Type B pancreatic cell (in vitro differentiated cells): ENCODE data around the gene KTN1. TPM values are rescaled to one million over a fixed set of nuclear protein-coding genes. Genes with fewer than 3 reads are reported as not detected.

Experiments used
- DNase-seq: peaks from one replicate; pipeline ENCODE4 v3.0.0; 2021; ENCODE audit warnings: mixed read lengths; ENCODE audit not compliant: unreplicated experiment; ENCODE audit errors: extremely low spot score
- H3K27ac Mint-ChIP-seq: 2 replicates; pipeline ENCODE4 v1.8.0; 2021; ENCODE audit warnings: mild to moderate bottlenecking, mixed read lengths
- H3K27me3 Mint-ChIP-seq: 2 replicates; pipeline ENCODE4 v1.8.0; 2021; ENCODE audit warnings: mixed read lengths
- H3K36me3 Mint-ChIP-seq: 2 replicates; pipeline ENCODE4 v1.8.0; 2021; ENCODE audit warnings: mixed read lengths
- H3K4me1 Mint-ChIP-seq: one replicate; pipeline ENCODE4 v1.8.0; 2021; ENCODE audit warnings: mixed read lengths; ENCODE audit not compliant: unreplicated experiment
- H3K4me3 Mint-ChIP-seq: 2 replicates; pipeline ENCODE4 v1.8.0; 2021; ENCODE audit warnings: mild to moderate bottlenecking, mixed read lengths
- H3K9me3 Mint-ChIP-seq: 2 replicates; pipeline ENCODE4 v1.8.0; 2021; ENCODE audit warnings: mixed read lengths
- CTCF ChIP-seq: fragments of 200-600 bp; sonication (generic); conservative IDR thresholded peaks from 2 replicates; pipeline ENCODE4 v1.5.0; 2021; ENCODE audit warnings: antibody characterized with exemption, mild to moderate bottlenecking
- total RNA-seq: library from RNA; stranded (reverse); gene quantifications from 2 replicates; pipeline ENCODE4 v1.2.1, GENCODE V29; 2021; ENCODE audit warnings: low replicate concordance

KTN1 gene
- total RNA-seq, 1 donor from 2014 or later: 105 TPM

- H3K36me3 Mint-ChIP-seq: peaks cover 34% of the 10 kb centered on the region
Measured at GRCh38 chr14:55625481-55625880, 45.5 kb downstream of the KTN1 start.

GRCh38 chr14:55626131-55626530 lies 46.1 kb downstream of the KTN1 start:
- H3K9me3 Mint-ChIP-seq: peaks cover under 1% of the 10 kb centered on the region
- no peak overlapping the region for H3K27ac Mint-ChIP-seq
- H3K4me1 Mint-ChIP-seq: peaks cover 8% of the 10 kb centered on the region
- H3K36me3 Mint-ChIP-seq: peaks cover 27% of the 10 kb centered on the region
- DNase-seq: no peak
- H3K4me3 Mint-ChIP-seq: no peak overlapping the region
- H3K27me3 Mint-ChIP-seq: no peaks in the 10 kb centered on the region
- TF ChIP-seq CTCF: no peak

More at GRCh38 chr14:55625481-55625880, 45.5 kb downstream of the KTN1 start:
- Mint-ChIP-seq H3K27me3 (no peaks in the 10 kb centered on the region), H3K9me3 (peaks cover 4% of the 10 kb centered on the region), H3K4me3 (no peak overlapping the region), H3K4me1 (peaks cover 8% of the 10 kb centered on the region), H3K27ac (no peak overlapping the region)
- no peak for DNase-seq
- TF ChIP-seq CTCF: no peak

GRCh38 chr14:55628426-55628825 lies 48.4 kb downstream of the KTN1 start:
- DNase-seq: no peak
- TF ChIP-seq CTCF: no peak
- H3K9me3 Mint-ChIP-seq: no peaks in the 10 kb centered on the region
- peaks cover 18% of the 10 kb centered on the region for H3K36me3 Mint-ChIP-seq
- H3K27me3 Mint-ChIP-seq: no peaks in the 10 kb centered on the region
- H3K27ac Mint-ChIP-seq: no peak overlapping the region
- H3K4me1 Mint-ChIP-seq: peaks cover 8% of the 10 kb centered on the region
- H3K4me3 Mint-ChIP-seq: no peak overlapping the region

GRCh38 chr14:55638665-55639064 lies 58.7 kb downstream of the KTN1 start:
- Mint-ChIP-seq H3K36me3 (peaks cover 21% of the 10 kb centered on the region), H3K27ac (no peak overlapping the region), H3K9me3 (no peaks in the 10 kb centered on the region), H3K4me1 (no peaks in the 10 kb centered on the region), H3K27me3 (no peaks in the 10 kb centered on the region), H3K4me3 (no peak overlapping the region)
- TF ChIP-seq CTCF: no peak
- no peak for DNase-seq

GRCh38 chr14:55641290-55641689 lies 61.3 kb downstream of the KTN1 start:
- Mint-ChIP-seq H3K4me3 (no peak overlapping the region), H3K36me3 (peaks cover 5% of the 10 kb centered on the region), H3K27me3 (no peaks in the 10 kb centered on the region), H3K4me1 (no peaks in the 10 kb centered on the region), H3K9me3 (no peaks in the 10 kb centered on the region), H3K27ac (no peak overlapping the region)
- no peak for TF ChIP-seq CTCF
- DNase-seq: no peak

GRCh38 chr14:55641954-55642353 lies 61.9 kb downstream of the KTN1 start:
- TF ChIP-seq CTCF: no peak
- no peaks in the 10 kb centered on the region for H3K9me3 Mint-ChIP-seq
- H3K4me1 Mint-ChIP-seq: no peaks in the 10 kb centered on the region
- H3K27ac Mint-ChIP-seq: no peak overlapping the region
- H3K4me3 Mint-ChIP-seq: no peak overlapping the region
- peaks cover 4% of the 10 kb centered on the region for H3K36me3 Mint-ChIP-seq
- no peak for DNase-seq
- H3K27me3 Mint-ChIP-seq: no peaks in the 10 kb centered on the region
